BE2C (cell line): Measurements from ENCODE around the gene SPRED3.

ENCODE experiments used
- DNase-seq: peaks from one replicate; pipeline ENCODE4 v3.0.0-alpha.2; 2020
- H3K27me3 ChIP-seq: fragments of 250-450 bp; sonication (Bioruptor Pico); 2 replicates; pipeline ENCODE4 v1.5.1; 2020; ENCODE audit warnings: mild to moderate bottlenecking
- H3K36me3 ChIP-seq: fragments of 250-450 bp; sonication (Bioruptor Pico); 2 replicates; pipeline ENCODE4 v1.5.1; 2020; ENCODE audit warnings: mild to moderate bottlenecking
- H3K4me1 ChIP-seq: fragments of 250-450 bp; sonication (Bioruptor Pico); 2 replicates; pipeline ENCODE4 v1.5.1; 2020
- H3K4me3 ChIP-seq: 2 replicates; pipeline ENCODE4 v1.5.1; 2011; ENCODE audit warnings: low read depth, low read length
- H3K9me3 ChIP-seq: fragments of 250-450 bp; sonication (Bioruptor Pico); 2 replicates; pipeline ENCODE4 v1.5.1; 2020
- TF ChIP-seq, protein P1 (sequence below): IDR thresholded peaks from 2 replicates; pipeline ENCODE4 v1.5.1; 2012; ENCODE audit warnings: mild to moderate bottlenecking, low read depth, low read length

Gene SPRED3

GRCh38 chr19:38433268-38433733, 44.8 kb downstream of the SPRED3 start, which contains the start of gene RYR1:
RYR1 (plus strand) TSS chr19:38433691; CDS start chr19:38433830, 139 bp downstream.
- Histone ChIP-seq H3K4me3 (no peak within 1 kb of the TSS), H3K27me3 (no peaks in the 10 kb centered on the region; the same call in 1 of the 2 replicates), H3K9me3 (no peaks in the 10 kb centered on the region), H3K4me1 (no peaks in the 10 kb centered on the region; the same call in 1 of the 2 replicates), H3K36me3 (no peaks in the 10 kb centered on the region)
- TF ChIP-seq, protein P1, sequence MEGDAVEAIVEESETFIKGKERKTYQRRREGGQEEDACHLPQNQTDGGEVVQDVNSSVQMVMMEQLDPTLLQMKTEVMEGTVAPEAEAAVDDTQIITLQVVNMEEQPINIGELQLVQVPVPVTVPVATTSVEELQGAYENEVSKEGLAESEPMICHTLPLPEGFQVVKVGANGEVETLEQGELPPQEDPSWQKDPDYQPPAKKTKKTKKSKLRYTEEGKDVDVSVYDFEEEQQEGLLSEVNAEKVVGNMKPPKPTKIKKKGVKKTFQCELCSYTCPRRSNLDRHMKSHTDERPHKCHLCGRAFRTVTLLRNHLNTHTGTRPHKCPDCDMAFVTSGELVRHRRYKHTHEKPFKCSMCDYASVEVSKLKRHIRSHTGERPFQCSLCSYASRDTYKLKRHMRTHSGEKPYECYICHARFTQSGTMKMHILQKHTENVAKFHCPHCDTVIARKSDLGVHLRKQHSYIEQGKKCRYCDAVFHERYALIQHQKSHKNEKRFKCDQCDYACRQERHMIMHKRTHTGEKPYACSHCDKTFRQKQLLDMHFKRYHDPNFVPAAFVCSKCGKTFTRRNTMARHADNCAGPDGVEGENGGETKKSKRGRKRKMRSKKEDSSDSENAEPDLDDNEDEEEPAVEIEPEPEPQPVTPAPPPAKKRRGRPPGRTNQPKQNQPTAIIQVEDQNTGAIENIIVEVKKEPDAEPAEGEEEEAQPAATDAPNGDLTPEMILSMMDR: no peak
- peak; percentile 66 for DNase-seq

DNA sequence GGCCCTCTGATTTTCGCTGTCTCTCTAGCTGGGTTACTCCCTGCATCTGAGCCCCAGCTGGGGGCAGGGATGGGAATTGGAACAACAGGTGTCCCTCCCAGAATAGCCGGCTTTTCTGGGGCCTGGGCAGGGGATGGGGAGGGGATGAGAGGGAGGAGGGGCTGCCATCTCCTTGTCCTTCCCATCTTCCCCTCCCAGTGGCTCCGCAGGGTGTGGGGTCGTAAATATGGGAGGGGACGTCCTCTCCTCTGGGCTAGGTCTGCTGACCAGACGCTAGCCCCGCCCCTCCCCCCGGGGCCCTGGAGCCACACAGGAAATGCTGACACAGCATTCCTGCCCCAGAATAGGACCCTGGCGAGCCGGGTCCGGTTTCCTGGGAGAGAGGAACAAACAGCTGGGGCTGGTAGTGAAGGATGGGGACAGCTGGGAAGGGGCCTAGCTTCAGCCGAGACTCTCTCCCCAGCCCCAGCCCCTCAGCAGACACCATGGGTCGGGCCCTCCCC, 46.1 kb downstream of the SPRED3 start:
- Histone ChIP-seq H3K4me1 (no peaks in the 10 kb centered on the region; the same call in 1 of the 2 replicates), H3K4me3 (no peak overlapping the region)

DNA sequence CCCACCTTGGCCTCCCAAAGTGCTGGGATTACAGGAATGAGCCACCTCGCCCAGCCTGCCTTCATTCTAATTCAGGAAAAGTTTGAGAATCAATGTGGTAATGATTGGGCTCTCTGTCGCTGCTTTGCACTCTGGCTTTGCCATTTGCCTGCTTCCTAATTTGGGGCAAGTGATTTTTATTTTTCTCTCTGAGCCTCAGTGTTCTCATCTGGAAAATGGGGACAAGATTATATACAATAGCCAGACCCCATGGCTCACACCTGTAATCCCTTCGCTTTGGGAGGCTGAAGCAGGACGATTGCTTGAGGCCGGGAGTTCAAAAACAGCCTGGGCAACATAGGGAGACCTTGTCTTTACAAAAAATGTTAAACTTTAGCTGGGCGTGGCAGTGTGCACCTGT, 48.8 kb downstream of the SPRED3 start:
- TF ChIP-seq, protein P1: no peak
- H3K27me3 ChIP-seq: no peaks in the 10 kb centered on the region; the same call in 1 of the 2 replicates

More for the DNA sequence above, 46.1 kb downstream of the SPRED3 start:
- H3K36me3 ChIP-seq: no peaks in the 10 kb centered on the region
- no peak for DNase-seq
- H3K9me3 ChIP-seq: no peaks in the 10 kb centered on the region
- TF ChIP-seq, protein P1: no peak
- no peaks in the 10 kb centered on the region; the same call in 1 of the 2 replicates for H3K27me3 ChIP-seq

DNA sequence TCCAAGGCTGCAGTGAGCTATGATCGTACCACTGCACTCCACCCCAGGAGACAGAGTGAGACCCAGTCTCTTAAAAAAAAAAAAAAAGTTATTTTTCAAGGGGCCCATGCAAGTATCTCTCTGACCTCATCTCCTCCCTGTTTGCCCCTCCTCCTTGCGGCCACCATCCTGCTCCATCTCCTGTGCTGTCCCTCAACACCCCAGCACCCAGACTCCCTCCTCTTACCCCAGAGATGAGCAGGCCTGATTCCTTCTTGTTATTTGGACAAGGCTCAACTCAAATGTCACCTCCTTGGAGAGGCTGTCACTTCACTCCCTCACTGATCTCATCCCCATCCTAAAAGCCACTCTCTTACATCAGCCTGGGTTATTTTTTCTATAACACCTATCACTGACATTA, 49.4 kb downstream of the SPRED3 start:
- DNase-seq: no peak
- Histone ChIP-seq H3K9me3 (no peaks in the 10 kb centered on the region), H3K36me3 (no peaks in the 10 kb centered on the region), H3K4me1 (no peaks in the 10 kb centered on the region; the same call in 1 of the 2 replicates), H3K4me3 (no peak overlapping the region), H3K27me3 (no peaks in the 10 kb centered on the region; the same call in 1 of the 2 replicates)
- TF ChIP-seq, protein P1: no peak

More for the DNA sequence above, 48.8 kb downstream of the SPRED3 start:
- Histone ChIP-seq H3K9me3 (no peaks in the 10 kb centered on the region), H3K4me3 (no peak overlapping the region), H3K36me3 (no peaks in the 10 kb centered on the region), H3K4me1 (no peaks in the 10 kb centered on the region; the same call in 1 of the 2 replicates)
- DNase-seq: no peak

- Histone ChIP-seq H3K9me3 (no peaks in the 10 kb centered on the region), H3K4me1 (no peaks in the 10 kb centered on the region), H3K27me3 (no peaks in the 10 kb centered on the region), H3K36me3 (no peaks in the 10 kb centered on the region), H3K4me3 (no peak overlapping the region)
- TF ChIP-seq, protein P1: no peak
- no peak for DNase-seq
Measured at GRCh38 chr19:38440592-38440991, 52.1 kb downstream of the SPRED3 start.

- Histone ChIP-seq H3K4me1 (no peaks in the 10 kb centered on the region), H3K9me3 (no peaks in the 10 kb centered on the region), H3K4me3 (no peak overlapping the region), H3K36me3 (no peaks in the 10 kb centered on the region), H3K27me3 (no peaks in the 10 kb centered on the region)
- no peak for DNase-seq
- TF ChIP-seq, protein P1: 0 out of 2 replicates have a peak, but pooled peaks have one; percentile 2
Measured at GRCh38 chr19:38441657-38442348, 53.3 kb downstream of the SPRED3 start.
